Activated naive CD4-positive, alpha-beta T cell treated with anti-CD3 and anti-CD28 coated beads, Interleukin-2, amount 10 ng/mL, durations not matched to agents 7 days and 5 days (primary cell): ENCODE measurements around the gene CNNM2.
"Not testable (repeated sequence)": the region's sequence is repeated elsewhere in the genome, so short reads cannot be mapped to it uniquely, and the experiment has no call there.

ENCODE experiments used
- CTCF ChIA-PET: fragments of 350-600 bp; sonication (Branson Sonifier 250); formaldehyde crosslinking; loops from one replicate; lab custom pipeline; 2021; ENCODE audit warnings: antibody characterized with exemption; lab: Charles Lee
- DNase-seq: peaks from one replicate; pipeline ENCODE4 v3.0.0-alpha.2; 2020
- H3K27ac Mint-ChIP-seq: one replicate; pipeline ENCODE4 v1.8.0; 2021; ENCODE audit warnings: mild to moderate bottlenecking, moderate library complexity, mixed read lengths
- H3K27me3 Mint-ChIP-seq: one replicate; pipeline ENCODE4 v1.8.0; 2021; ENCODE audit warnings: mild to moderate bottlenecking, mixed read lengths
- H3K36me3 Mint-ChIP-seq: one replicate; pipeline ENCODE4 v1.8.0; 2021; ENCODE audit warnings: mixed read lengths
- H3K4me1 Mint-ChIP-seq: one replicate; pipeline ENCODE4 v1.8.0; 2021; ENCODE audit warnings: mixed read lengths
- H3K4me3 Mint-ChIP-seq: one replicate; pipeline ENCODE4 v1.8.0; 2021; ENCODE audit warnings: mild to moderate bottlenecking, moderate library complexity, mixed read lengths
- H3K9me3 Mint-ChIP-seq: one replicate; pipeline ENCODE4 v1.8.0; 2021; ENCODE audit warnings: mixed read lengths

The CNNM2 gene

DNA sequence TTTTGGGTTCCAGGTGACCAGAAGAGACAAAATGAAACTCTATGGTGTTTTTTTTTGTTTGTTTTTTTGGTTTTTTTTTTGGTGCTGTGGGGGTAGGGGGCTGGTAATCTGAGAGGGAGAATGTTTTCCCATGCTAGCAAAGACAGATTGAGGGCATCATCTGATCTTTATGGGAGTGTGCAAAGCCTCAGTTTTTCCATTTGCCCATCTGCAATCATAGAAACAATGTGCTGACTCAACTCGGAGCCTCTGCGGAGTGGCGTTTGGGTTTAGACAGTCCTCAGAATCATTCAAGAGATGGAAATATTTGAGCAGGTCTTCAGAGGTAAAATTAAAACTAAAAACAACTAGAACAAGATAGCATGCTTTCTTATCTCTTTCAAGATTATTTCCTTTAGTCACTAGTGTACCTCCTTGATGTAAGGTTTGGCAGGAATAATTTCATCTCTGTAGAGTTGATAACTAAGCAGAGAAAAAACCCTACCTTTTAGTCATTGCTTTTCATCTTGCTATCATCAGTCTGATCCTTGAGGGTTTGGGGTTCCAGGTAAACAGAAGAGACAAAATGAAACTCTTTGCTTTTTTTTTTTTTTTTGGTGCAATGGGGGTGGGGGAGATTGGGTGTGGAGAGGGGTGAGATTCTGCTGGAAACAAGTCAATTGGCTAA, 18.0 kb downstream of the CNNM2 start:
- Mint-ChIP-seq H3K4me1 (peaks cover 15% of the 10 kb centered on the region), H3K4me3 (no peak overlapping the region), H3K9me3 (no peaks in the 10 kb centered on the region), H3K27ac (peak overlapping the region; percentile 53), H3K27me3 (no peaks in the 10 kb centered on the region), H3K36me3 (peaks cover 1% of the 10 kb centered on the region)
- CTCF ChIA-PET, result no interaction called here
- no peak for DNase-seq

DNA sequence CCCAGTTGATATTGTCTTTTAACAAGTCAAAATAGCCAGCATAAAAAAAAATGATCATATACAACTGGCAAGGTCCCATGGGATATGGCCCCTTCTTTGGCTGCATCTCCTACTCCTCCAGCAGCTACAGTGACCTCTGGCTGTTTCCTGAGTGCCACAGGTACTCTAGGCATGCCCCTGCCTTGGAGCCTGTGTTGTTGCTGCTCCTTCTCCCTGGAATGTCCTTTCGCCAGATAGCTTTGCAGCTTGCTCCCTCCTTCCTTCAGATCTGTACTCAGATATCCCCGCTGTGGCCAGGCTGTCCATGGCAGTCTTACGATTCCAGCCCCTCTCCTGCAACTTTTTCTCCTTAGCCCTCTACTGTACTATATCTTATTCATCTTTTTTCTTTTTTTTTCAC, 23.3 kb downstream of the CNNM2 start:
- peaks cover 8% of the 10 kb centered on the region for H3K4me1 Mint-ChIP-seq
- H3K9me3 Mint-ChIP-seq, result no peaks in the 10 kb centered on the region
- H3K4me3 Mint-ChIP-seq, result no peak overlapping the region
- DNase-seq, result no peak
- CTCF ChIA-PET, result no interaction called here
- H3K36me3 Mint-ChIP-seq, result no peaks in the 10 kb centered on the region
- H3K27me3 Mint-ChIP-seq, result no peaks in the 10 kb centered on the region
- no peak overlapping the region for H3K27ac Mint-ChIP-seq

DNA sequence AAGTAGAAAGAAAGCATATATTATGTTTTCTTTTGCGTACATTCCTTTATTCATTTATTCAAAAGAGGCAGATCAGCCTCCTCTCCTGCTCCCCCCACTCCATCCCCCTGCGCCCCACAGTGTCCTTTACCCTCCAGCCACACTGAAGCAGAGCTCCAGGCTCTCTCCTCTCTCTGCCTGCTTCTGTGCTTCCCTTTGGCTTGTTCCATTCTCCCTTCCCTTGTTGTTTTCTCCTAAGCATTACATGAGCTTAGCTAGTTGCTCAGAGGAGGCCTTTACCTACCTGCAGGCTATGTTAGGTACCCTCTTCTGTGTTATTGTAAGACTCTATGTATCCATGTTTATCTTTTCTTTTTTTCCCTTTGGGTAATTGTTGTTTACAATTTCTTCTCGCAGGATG, 27.4 kb downstream of the CNNM2 start:
- no peaks in the 10 kb centered on the region for H3K9me3 Mint-ChIP-seq
- no peak overlapping the region for H3K27ac Mint-ChIP-seq
- DNase-seq, result no peak
- no peaks in the 10 kb centered on the region for H3K36me3 Mint-ChIP-seq
- CTCF ChIA-PET, result no interaction called here
- no peaks in the 10 kb centered on the region for H3K4me1 Mint-ChIP-seq
- no peaks in the 10 kb centered on the region for H3K27me3 Mint-ChIP-seq
- no peak overlapping the region for H3K4me3 Mint-ChIP-seq

DNA sequence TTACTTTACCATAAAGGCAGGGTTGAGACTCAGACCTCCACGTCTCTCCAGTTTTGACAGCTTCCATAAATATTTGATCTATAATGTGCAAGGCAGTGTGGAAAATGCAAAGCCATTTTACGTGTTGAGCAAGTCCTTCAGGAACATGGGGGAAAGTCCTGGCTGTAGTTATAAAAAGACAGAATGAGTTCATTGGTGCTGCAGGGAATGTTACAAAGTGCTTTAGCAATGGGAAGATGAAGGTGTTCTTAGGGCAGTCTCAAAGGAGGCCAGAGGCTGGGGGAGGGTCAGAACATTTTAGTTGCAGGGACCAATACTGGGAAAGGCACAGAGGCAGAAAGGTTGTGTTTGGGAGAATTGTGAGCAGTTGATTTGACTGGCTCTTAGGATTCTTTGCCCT, 27.9 kb downstream of the CNNM2 start:
- CTCF ChIA-PET, result no interaction called here
- no peak overlapping the region for H3K27ac Mint-ChIP-seq
- no peak for DNase-seq
- H3K4me1 Mint-ChIP-seq, result no peaks in the 10 kb centered on the region
- H3K9me3 Mint-ChIP-seq, result no peaks in the 10 kb centered on the region
- no peaks in the 10 kb centered on the region for H3K27me3 Mint-ChIP-seq
- H3K4me3 Mint-ChIP-seq, result no peak overlapping the region
- no peaks in the 10 kb centered on the region for H3K36me3 Mint-ChIP-seq

DNA sequence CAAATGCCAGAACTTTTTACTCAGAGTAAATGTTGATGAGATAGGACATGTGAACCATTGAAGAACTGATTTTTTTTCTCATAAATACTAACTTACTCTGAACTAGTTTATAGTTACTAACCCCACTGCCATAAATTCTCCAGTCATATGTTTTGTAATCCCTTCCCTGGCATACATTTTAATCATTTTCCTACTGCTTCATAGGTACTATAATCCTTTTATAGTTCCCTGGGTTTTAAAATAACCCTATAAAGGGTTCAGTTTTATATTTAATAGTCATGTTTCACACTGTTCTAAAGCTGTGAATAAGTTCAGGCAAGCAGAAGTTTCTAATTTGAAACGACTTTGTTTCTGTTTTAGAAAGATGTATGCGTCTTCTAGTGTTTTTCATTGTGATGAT, 28.9 kb downstream of the CNNM2 start:
- H3K36me3 Mint-ChIP-seq, result no peaks in the 10 kb centered on the region
- CTCF ChIA-PET, result no interaction called here
- H3K4me1 Mint-ChIP-seq, result no peaks in the 10 kb centered on the region
- no peaks in the 10 kb centered on the region for H3K9me3 Mint-ChIP-seq
- H3K27me3 Mint-ChIP-seq, result no peaks in the 10 kb centered on the region
- no peak for DNase-seq
- no peak overlapping the region for H3K4me3 Mint-ChIP-seq
- no peak overlapping the region for H3K27ac Mint-ChIP-seq

DNA sequence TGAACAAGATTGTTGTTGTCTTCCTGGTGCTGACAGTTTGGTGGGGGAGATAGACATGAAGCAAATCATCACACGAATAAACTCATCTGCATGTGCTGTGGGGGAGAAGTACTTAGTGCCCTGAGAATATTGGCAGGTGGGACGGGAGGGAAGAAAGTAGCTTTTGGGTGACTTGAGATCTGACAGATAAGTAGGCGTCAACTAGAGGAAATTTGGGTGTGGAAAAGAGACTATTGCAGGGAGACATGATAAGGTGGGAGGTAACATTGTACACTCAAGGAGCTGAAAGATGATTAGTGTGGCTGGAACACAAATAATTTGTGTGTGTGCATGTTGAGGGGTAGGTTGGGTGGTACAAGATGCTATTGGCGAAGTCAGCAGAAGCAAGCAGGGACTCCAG, 30.1 kb downstream of the CNNM2 start:
- H3K4me1 Mint-ChIP-seq, result no peaks in the 10 kb centered on the region
- H3K4me3 Mint-ChIP-seq, result no peak overlapping the region
- H3K27ac Mint-ChIP-seq, result no peak overlapping the region
- no peak for DNase-seq
- CTCF ChIA-PET, result no interaction called here
- no peaks in the 10 kb centered on the region for H3K36me3 Mint-ChIP-seq
- H3K27me3 Mint-ChIP-seq, result no peaks in the 10 kb centered on the region
- no peaks in the 10 kb centered on the region for H3K9me3 Mint-ChIP-seq

DNA sequence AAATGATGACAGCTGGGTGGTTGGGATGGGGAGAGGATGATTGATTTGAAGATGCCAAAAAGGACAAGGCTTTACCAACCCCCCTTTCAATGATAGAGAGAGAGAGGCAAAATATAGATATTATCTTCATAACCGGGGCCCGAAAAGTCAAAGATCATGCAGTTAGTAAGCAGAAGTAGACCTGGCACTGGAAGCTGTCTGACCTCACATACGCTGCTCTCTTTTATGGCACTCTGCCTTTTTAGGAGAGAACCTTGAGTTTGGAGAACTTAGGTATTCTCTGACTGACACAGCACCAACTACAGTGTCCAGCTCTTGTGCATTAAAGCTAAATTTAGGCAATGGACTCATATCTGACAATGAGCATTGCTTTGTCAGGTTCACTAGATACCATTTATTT, 30.7 kb downstream of the CNNM2 start:
- CTCF ChIA-PET, result no interaction called here
- no peak overlapping the region for H3K27ac Mint-ChIP-seq
- H3K4me3 Mint-ChIP-seq, result no peak overlapping the region
- H3K36me3 Mint-ChIP-seq, result no peaks in the 10 kb centered on the region
- no peaks in the 10 kb centered on the region for H3K27me3 Mint-ChIP-seq
- no peaks in the 10 kb centered on the region for H3K9me3 Mint-ChIP-seq
- no peaks in the 10 kb centered on the region for H3K4me1 Mint-ChIP-seq
- no peak for DNase-seq

DNA sequence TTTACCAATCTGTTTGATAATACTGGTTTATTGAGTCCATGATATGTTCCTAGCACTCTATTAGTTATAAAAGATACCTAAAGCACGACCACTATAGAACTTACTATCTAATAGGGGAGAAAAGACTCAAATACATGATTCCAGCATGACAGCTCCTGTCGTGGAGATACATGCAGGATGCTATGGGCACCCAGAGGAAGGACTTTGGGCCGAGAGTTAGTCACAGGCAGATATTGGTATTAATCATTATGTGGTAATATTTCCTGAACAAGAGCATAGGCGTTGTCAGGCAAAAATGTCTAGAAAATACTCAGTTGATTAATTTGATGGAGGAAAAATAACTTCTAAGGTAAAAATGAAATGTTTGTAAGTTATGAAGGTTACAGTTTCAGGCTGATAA, 31.8 kb downstream of the CNNM2 start:
- Mint-ChIP-seq H3K27ac (no peak overlapping the region), H3K9me3 (no peaks in the 10 kb centered on the region), H3K4me3 (no peak overlapping the region), H3K4me1 (no peaks in the 10 kb centered on the region), H3K36me3 (no peaks in the 10 kb centered on the region), H3K27me3 (no peaks in the 10 kb centered on the region)
- CTCF ChIA-PET, result no interaction called here
- DNase-seq, result no peak

DNA sequence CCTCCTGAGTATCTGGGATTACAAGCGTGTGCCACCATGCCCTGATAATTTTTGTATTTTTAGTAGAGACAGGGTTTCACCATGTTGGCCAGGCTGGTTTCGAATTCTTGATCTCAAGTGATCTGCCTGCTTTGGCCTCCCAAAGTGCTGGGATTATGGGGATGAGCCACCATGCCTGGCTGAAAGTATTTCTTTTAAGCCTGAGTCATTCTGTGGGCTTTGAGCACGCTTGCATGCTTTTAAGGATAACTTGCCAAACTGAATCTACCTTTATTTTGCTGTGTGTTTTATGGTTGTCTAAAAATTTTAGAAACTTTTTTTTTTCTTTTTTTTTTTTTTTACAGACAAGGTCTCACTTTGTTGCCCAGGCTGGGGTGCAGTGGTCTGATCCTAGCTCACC, 33.2 kb downstream of the CNNM2 start:
- no peak for DNase-seq
- Mint-ChIP-seq H3K9me3 (no peaks in the 10 kb centered on the region), H3K27ac (no peak overlapping the region), H3K27me3 (no peaks in the 10 kb centered on the region), H3K4me1 (no peaks in the 10 kb centered on the region), H3K36me3 (no peaks in the 10 kb centered on the region), H3K4me3 (no peak overlapping the region)
- CTCF ChIA-PET, result no interaction called here

DNA sequence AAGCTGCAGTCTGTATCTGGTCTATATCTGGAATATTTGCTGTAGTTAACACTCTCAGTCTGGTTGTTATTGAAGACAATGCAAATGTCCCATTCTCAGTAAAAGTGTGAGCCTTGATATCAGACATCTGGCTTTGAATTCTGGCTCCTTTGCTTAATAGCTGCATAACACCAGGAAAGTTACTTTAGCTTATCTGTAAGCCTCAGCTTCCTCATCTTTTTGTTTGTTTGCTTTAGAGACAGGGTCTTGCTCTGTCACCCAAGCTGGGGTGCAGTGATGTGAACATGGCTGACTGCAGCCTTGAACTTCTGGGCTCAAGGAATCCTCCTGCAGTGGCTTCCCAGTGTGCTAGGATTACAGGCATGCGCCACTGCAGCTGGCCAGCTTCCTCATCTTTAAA, 41.3 kb downstream of the CNNM2 start:
- CTCF ChIA-PET, result interaction anchor here (1.0 to 1.2 kb wide), 2 partner anchors 95 to 268 kb away, joined by 3 read pairs; no protein-coding TSS in a partner anchor
- Mint-ChIP-seq H3K27ac (no peak overlapping the region), H3K36me3 (no peaks in the 10 kb centered on the region), H3K4me3 (no peak overlapping the region), H3K9me3 (no peaks in the 10 kb centered on the region), H3K27me3 (no peaks in the 10 kb centered on the region), H3K4me1 (no peaks in the 10 kb centered on the region)
- DNase-seq, result no peak

DNA sequence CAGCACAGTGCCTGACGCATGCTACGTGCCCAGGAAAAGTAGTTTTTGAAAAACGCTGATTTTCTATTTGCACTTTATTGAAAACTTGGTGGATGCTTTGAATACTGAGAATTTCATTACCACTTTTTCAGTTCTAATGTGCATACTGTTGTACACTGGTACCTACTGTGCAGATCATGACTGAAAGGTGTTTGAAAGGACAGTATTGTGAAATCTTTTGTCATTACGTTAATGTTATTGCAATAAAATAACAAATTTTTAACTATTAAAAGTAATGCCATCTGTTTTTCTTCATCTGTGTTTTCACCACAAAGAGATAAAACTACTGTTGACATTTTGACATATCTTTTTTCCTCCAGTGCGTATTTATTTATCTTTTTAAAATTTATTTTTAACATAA, 42.1 kb downstream of the CNNM2 start:
- no peak overlapping the region for H3K4me3 Mint-ChIP-seq
- H3K4me1 Mint-ChIP-seq, result no peaks in the 10 kb centered on the region
- no peak for DNase-seq
- no peak overlapping the region for H3K27ac Mint-ChIP-seq
- CTCF ChIA-PET, result no interaction called here
- no peaks in the 10 kb centered on the region for H3K9me3 Mint-ChIP-seq
- no peaks in the 10 kb centered on the region for H3K36me3 Mint-ChIP-seq
- no peaks in the 10 kb centered on the region for H3K27me3 Mint-ChIP-seq

DNA sequence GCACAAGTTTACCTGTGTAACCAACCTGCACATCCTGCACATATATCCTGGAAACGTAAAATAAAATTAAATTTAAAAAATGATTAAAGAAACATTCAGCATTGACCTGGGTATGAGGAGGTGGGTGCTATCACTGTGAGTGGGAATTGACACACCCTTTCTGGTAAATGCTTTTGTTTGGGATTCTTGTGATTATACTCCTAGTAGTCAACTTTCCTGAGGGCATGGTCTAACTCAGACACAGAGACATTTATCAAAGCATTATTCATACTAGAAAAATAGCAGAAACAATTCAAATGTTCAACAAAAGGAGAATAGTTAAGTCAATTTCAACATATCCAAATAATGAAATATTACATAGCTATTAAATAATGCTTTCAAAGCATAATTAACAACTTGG, 44.2 kb downstream of the CNNM2 start:
- no peaks in the 10 kb centered on the region for H3K27me3 Mint-ChIP-seq
- no peaks in the 10 kb centered on the region for H3K36me3 Mint-ChIP-seq
- H3K27ac Mint-ChIP-seq, result no peak overlapping the region
- H3K4me1 Mint-ChIP-seq, result no peaks in the 10 kb centered on the region
- no peaks in the 10 kb centered on the region for H3K9me3 Mint-ChIP-seq
- CTCF ChIA-PET, result no interaction called here
- H3K4me3 Mint-ChIP-seq, result no peak overlapping the region
- DNase-seq, result no peak

DNA sequence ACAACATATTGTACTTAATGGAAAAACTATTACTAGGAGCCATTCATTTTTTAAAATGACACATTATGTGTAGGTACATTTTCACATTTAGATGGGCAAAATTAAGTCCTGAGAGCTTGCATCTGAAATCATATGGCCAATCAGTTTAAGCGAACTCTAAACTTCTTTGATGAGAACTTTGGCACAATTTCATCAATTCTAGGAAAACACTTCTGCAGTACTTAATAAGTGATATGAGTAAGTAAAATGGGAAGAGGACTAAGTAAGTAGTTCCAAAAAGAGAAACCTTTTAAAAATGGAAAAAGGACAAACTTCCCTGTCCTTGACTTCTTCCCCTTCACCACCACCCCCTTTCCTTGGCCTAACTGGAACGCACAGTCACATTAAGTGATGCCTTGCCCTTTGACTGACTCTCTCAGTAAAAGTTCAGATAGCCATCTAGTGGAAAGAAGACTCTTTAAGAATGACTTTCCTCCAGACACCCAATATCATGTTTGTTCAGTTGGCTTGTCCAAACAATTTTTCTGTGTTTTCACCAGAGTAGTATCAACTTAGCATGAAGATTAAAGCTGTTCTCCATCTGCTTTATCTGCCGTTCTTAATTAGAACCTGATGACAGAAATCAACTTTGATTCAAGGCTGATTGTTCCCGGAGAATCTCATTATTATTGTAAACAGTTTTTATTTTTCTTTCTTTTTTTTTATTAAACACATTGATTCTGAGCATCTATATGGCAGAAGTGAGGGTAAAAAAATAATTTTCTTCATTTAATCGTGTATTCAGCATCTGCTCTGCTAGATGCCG, 45.1 kb downstream of the CNNM2 start:
- CTCF ChIA-PET, result no interaction called here
- H3K27me3 Mint-ChIP-seq, result no peaks in the 10 kb centered on the region
- no peaks in the 10 kb centered on the region for H3K36me3 Mint-ChIP-seq
- no peak overlapping the region for H3K4me3 Mint-ChIP-seq
- H3K27ac Mint-ChIP-seq, result no peak overlapping the region
- H3K9me3 Mint-ChIP-seq, result no peaks in the 10 kb centered on the region
- no peaks in the 10 kb centered on the region for H3K4me1 Mint-ChIP-seq
- DNase-seq, result no peak

DNA sequence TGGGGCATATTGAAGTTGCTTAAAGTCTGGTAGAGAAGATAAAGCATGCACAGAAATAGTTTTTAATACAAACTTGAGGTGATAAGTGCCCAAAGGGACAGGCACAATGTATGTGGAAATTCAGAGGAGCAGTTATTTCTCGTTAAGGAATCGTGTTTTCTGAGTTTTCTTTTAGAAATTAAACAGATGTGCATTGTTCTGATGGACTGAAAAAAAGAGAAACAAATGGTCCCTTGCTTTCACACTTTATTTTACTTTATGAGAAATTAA, 45.6 kb downstream of the CNNM2 start:
- no peaks in the 10 kb centered on the region for H3K36me3 Mint-ChIP-seq

DNA sequence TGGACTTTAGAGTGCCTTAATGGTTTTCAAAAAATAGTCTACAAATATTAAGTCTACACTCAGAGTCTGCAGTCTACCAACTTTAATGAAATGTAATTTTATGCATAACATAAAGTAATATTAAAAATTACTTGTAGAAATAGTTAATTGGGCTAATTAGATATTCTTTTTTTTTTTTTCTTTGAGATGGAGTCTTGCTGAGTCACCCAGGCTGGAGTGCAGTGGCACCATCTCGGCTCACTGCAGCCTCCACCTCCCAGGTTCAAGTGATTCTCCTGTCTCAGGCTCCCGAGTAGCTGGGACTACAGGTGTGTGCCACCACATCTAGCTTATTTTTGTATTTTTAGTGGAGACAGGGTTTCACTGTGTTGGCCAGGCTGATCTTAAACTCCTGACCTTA, 46.0 kb downstream of the CNNM2 start:
- H3K9me3 Mint-ChIP-seq, DNase-seq, H3K27me3 Mint-ChIP-seq, H3K36me3 Mint-ChIP-seq, H3K4me3 Mint-ChIP-seq, CTCF ChIA-PET, H3K4me1 Mint-ChIP-seq, H3K27ac Mint-ChIP-seq: not testable (repeated sequence)

More for the DNA sequence above, 45.6 kb downstream of the CNNM2 start:
- Mint-ChIP-seq H3K9me3 (no peaks in the 10 kb centered on the region), H3K27ac (no peak overlapping the region), H3K4me3 (no peak overlapping the region), H3K27me3 (no peaks in the 10 kb centered on the region), H3K4me1 (no peaks in the 10 kb centered on the region)
- no peak for DNase-seq
- CTCF ChIA-PET, result no interaction called here
